NCI-H524 (cell line): ENCODE data around the gene CALHM1.
"Not testable (repeated sequence)": the region's sequence is repeated elsewhere in the genome, so short reads cannot be mapped to it uniquely, and the experiment has no call there.

Experiments
- DNase-seq, 2 experiments: peaks; one replicate each; lab custom pipeline; 2025; lab: John Stamatoyannopoulos, UW

Gene CALHM1, protein sequence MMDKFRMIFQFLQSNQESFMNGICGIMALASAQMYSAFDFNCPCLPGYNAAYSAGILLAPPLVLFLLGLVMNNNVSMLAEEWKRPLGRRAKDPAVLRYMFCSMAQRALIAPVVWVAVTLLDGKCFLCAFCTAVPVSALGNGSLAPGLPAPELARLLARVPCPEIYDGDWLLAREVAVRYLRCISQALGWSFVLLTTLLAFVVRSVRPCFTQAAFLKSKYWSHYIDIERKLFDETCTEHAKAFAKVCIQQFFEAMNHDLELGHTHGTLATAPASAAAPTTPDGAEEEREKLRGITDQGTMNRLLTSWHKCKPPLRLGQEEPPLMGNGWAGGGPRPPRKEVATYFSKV

DNA sequence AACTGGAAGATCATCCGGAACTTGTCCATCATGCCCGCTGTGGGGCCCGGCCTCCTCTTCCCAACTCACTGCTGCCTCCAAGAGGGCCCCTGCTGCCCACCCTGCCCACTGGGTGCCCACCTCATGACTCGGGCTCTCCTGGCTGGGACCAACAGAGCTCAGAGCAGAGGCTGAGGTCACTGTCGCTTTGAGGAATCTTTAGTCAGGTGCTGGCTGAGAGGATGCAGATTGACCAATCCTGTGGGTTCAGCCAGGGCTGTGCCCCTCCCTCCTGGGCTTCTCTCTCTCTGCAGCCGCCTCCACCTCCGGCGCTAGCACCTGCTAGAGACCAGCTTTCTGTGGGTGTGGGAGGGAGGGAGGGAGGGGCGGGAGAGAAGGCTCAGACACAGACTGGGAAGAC is at the start of gene CALHM1:
Gene CALHM1 (minus strand): TSS at position 181 of the 400 bp plus-strand sequence. CDS start 149 bp downstream, at position 32.
- DNase-seq: no peak

DNA sequence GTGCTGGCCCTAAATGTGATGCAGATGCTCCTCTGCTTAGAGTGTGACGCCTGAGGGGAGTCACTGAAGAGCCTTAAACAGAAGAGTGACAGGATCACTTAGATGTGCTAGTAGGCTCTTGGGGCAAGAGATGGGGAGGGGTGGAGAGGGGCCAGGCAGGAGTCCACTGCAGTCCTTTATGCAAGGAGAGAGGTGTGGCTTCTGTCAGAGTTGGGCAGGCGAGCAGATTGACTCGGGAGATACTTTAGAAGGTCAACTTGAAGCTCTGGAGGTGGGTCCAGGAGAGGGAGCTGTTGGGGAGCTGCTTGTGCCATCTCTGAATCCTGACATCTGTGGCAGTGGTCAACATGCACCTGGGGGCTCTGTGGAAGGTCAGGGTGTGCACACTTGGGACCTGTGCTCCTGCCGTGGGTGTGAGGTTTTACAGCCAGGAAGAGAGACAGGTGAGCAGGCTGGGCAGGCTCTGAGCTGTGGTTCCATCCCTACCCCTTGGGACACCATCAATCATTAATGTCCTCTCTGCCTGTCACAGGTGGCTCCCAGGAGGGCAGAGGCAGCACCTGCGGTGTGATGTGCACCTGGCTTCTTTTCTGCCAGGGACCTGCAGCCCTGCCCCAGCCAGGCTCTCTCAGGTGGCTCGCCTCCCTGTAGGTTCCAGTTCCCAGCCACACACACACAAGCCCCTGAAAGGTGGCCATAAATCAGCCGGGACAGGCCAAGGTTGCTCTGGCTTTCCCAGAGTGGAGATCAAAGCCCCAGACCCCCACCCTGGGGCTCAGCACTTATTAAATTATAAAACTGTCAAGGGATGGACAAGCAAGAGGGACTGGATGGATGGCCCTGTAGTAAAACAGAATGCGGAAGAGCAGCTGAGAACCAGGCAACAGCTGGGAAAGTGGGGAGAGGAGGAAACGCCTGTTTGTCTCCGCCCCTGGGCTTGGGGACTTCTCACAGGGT is 48.8 kb upstream of the CALHM1 start:
- DNase-seq: no peak

DNA sequence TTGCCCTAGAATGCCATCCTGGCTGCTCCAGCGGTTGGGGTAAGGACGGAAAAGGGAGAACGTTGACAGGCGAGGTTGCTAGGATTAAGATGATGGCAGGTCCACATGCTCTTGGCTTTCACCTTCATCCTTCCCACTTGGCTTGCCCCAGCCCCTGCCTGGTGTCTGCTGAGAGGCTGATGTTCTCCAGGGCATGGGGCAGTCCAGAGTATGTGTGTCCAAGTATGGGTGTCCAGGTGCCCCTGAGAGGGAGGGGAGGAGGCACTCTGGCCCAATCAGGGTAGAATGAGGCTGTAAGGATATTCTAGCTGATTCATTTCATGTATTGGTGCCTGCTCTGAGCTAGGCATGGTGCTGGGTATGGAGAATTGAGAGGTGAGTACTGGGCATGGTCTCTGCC is 47.4 kb upstream of the CALHM1 start:
- DNase-seq: no peak

DNA sequence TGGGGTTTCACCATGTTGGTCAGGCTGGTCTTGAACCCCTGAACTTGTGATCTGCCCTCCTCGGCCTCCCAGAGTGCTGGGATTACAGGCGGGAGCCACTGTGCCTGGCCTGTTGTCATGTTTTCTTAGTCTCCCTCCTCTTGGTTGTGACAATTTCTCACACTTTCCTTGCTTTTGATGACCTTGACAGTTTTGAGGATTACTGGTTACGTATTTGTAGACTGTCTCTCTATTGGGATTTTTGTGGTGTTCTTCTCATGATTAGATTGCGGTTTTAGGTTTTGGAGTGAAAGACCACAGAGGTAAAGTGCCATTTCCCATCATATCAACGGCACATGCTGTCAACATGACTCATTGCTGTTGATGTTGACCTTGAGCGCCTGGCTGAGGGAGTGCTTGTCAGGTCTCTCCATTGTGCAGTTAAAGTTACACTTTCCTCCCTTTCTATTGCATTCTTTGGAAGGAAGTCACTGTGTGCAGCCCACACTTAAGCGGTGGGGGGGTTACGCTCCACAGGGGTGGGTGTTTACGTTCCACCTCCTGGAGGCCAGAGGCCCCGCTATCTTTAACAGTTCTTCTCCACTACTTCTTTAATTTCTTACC is 45.6 kb upstream of the CALHM1 start:
- no peak for DNase-seq

DNA sequence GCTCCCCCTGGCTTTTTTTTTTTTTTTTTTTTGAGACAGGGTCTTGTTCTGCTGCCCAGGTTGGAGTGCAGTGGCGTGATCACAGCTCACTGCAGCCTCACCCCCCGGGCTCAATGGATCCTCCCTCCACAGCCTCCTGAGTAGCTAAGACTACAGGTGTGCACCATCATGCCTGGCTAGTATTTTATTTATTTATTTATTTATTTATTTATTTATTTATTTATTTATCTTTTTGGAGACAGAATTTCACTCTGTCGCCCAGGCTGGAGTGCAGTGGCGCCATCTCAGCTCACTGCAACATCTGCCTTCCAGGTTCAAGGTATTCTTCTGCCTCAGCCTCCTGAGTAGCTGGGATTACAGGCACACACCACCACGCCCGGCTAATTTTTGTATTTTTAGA is 45.1 kb upstream of the CALHM1 start:
- not testable (repeated sequence) for DNase-seq

DNA sequence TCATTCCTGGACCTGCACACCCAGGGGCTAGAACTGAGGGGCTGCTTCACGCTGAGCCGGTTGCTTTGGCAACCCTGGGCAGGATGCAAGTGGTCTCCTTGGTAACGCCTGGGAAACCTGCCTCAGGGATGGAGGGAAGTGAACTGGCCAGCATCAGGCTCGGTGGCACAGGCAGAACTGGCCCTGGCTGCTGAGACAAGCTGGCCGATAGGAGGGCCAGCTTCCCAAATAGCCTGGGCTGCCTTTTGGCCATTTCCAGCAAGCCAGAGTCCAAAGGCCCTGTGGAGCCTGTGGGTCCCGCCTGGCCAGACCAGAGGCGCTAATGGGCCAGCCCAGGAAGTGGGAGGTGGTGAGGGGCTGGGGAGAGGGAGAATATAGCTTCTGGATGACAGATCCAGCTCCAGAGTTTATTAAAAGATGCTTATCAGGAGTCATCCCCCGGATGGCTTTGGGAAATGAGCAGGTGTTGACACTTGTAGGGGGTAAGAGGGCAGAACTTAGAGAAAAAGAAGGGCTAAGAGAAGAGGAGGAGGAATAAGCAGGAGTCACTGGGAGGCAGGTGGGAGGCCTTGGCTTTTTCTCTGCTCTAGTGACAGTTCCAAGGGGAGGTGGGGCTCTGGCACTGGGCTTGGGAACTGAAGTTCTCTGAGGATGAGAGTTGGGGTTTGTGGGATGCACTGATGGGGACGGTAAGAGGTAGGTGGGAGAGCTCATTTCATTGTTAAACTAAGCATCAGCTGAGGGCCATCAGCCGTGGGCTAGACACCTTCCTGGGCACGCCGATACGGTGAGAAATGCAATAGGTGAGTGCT is 44.4 kb upstream of the CALHM1 start:
- DNase-seq: no peak

DNA sequence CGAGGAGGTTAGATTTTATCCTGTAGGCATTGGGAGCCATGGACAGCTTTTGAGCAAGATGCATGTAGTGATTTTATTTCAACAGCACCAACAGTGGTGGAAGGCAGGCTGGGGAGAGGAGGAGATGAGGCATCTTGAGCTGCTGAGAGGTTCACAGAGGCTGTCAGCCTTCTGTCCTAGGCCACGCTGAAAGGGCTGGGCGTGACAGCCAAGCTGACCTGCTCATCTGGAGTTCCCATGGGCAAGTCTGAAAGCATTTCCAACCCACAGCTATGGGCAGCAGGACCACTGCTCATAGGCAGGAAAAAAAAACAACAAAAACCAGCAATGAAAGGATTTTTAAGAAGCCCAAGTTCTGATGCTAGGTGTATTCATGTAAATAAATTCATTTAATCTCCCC is 42.5 kb upstream of the CALHM1 start:
- no peak for DNase-seq

DNA sequence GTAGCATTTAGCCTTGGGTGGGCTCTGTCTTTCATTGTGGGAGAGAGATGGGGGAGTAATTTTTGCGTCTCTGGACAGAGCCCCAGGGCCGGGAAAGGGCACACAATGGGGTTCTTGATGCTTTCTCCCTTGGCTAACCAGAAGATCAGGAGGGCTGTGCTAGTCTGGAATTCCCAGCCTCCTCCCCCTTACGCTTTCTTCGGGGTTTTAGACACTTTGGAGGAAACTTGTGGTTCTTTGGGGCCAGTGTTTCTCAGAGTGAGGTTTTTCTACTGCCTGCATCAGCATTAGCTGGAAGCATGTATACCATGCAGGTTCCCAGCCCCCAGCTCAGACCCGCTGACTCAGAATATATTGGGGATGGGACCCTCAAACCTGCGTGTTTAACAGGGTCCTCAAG is 41.8 kb upstream of the CALHM1 start:
- no peak for DNase-seq

DNA sequence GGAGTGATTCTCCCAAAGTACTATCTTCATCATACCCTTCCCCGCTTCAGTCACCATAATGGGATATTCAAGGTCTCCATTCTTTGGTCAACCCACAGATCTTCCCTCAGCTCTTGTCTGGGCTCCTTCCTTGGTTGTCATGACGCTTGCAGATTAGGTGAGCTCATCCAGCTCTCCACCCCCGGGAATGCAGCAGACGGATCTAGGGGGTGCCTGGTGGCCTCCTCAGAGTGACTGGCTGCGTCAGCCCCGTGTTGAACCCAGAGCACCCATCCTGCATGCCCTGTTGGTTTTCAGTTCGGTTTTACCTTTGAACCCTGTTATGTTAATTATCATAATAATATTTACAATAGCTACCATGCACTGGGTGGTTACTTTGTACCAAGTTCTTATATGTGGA is 41.2 kb upstream of the CALHM1 start:
- DNase-seq: no peak

DNA sequence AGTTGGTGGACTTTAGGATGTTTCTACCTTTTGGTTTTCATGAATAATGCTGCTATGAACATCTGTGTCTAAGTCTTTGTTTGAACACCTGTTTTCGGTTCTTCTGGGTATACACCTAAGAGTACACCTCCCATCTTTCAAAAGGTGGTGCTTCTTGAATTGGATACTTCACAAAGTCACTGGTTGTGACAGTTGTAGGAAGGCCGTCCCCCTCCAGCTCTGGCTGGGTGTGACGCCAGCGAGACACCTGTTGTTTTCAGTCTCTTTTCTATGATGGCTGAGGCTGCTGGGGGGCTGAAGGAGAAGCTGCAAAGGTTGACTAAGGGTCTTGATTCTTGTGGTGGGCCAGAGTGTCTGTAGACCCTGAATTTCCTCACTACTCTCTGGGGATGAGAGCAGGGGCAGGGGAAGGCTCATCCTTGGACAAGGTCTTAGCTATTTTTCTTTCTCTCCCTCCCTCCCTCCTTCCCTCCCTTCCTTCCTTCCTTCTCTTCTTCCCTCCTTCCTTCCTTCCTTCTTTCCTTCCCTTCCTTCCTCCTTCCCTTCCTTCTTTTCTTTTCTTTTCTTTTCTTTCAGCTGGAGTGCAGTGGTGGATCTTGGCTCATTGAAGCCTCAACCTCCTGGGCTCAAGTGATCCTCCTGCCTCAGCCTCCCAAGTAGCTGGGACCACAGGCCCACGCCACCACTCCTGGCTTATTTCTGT is 40.4 kb upstream of the CALHM1 start:
- DNase-seq: no peak

DNA sequence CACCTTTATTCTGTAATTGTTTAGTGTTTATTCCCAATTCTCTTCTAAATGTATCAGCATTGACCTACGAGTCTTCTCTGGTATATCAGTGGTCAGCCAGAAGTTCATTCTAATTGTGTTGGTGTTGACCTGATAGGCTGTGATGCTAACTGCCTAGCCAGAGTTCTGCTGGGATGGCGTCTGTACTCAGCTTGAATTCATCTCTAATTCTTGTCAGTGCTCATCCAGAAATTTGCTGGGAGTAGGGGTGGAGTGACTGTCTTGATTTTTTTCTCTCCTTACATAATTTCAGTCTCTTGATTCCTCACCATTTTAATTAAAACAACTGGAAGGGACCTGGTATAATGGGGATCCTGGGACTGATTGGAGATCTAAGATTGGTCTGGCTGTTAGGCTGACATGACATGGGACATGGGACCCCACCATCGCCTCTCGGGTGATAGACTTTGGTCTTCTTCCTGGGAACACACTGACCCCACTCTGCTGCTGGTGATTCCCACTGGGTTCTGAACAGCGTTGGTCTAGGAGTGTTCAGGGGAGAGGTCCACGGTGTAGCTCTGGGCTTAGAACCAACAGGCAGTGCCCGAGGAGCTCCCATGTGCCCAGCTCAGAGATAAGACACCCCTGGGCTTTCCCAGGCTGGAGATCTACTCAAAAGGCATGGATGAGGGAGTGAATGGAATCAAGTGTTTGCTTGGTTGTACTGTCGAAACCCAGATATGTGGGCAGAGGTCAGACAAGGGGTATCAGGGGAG is 38.6 kb upstream of the CALHM1 start:
- DNase-seq: no peak

DNA sequence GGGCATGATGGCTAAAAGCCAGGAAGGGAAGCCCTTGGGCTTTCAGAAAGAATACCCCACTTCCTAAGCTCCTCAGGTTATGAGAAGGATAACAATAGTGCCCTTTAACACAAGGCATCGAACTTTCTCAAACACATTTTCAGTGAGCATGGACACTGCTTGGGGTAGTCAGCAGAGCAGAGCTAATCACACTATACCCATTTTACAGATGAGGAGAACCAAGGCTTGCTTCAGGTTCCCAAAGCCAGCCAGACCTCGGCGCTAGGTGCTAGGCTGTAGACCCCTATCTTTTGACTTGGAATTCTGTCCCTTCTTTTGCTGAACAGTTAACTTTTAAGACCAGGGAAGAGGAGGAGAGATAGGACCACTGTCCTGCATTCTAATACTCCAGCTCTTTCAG is 36.6 kb upstream of the CALHM1 start:
- DNase-seq: no peak

DNA sequence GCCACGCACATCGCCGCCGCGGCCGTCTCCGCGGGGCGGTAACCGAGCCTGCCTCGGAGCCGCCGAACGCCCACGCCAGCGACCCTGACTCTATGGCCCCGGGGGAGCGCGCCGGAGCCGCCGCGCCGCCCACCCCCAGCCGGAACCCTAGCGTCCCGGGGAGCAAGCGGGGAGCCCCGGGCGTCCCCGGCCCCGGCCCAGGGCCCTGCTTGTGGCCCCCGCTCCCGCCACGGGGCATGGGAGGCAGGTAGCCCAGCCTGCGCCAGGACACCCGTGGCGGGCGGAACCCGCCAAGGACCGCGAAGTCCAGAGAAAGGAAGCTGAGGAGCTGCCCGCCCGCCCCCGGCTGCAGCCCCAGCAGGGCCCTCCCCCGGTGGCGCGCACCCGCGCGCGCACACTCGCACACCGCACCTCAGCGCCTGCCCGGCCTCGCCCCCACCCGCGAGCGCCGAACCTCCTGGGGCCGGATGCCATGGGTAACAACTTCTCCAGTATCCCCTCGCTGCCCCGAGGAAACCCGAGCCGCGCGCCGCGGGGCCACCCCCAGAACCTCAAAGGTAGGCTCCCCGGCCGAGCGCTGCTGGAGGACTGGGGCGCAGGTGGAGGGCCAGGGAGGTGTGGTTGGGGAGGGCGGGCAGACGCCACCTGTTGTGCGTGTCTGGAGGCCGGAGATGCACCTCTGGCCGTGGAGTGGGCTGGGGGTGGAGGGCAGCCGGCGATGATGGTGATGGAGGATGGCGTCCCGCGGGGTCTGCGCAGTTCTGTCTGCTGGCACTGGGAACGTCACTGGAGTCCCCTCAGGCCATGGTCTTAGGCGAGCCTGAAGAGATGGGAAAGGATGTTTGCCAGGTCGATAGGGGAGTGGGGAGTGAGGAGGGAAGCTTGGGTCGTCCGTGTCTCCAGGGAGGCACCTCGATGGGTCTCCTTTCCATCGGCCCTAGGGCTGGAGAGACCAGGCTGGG is 35.5 kb upstream of the CALHM1 start:
- DNase-seq: peak in 1 of 2 experiments; percentile 1

DNA sequence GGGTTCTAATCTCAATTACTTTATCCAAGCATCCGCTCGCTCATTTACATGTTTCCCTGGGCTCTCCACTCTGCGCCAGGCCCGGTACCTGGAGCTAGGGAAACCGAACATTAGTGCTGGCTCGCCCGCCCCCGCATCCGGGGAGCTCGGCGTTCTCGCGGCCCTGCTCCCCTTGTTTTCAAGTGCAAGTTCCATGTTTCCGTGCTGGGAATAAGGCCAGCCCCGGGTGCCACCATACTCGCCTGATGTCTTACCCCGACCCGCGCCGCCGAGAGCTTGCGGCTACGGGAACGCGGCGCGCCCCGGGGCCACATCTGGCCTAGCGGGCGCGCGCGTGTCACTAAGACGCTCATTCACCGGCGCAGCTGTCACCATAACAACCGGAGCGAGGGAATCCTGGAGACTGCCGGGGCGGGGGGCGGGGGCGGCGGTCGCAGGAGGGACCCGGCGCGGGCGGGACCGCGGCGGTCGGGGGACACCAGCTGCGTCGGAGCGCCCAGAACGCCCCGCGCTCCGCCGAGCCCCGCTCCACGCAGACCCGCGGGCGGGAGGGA is 34.7 kb upstream of the CALHM1 start, which contains the start of gene NEURL1:
Gene NEURL1 (plus strand): TSS at position 344 of the 554 bp plus-strand sequence. CDS start 683 bp downstream, outside the sequence.
- peak in 1 of 2 experiments; percentile 43 for DNase-seq

DNA sequence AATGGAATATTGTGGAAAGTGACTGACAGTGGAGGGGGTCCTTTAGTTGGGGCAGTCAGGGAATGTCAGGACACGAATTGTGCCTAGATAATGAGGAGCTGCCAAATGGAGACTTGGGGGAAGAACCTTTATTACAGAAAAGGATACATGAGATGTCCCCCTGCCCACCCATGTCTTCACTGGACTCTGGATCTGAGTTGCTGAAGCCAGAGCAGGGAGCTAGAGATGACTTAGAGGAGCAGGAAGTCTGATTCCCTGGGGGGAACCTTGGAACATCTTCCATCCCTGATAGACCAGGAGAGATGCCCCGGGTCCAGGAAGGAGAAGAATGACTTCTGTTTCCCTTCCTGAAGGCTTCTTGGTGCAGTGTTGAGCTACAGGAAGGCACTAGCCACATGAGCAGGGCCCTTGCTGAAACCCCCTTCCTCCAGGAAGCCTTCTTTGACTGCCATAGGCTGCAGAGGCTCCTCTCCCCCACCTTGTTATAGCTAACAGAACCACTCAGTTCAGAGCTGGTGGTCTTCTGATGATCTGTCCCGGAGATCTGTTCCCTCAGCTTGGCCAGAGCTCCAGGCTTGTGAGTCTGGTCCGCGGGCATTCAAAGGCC is 34.1 kb upstream of the CALHM1 start:
- no peak for DNase-seq

DNA sequence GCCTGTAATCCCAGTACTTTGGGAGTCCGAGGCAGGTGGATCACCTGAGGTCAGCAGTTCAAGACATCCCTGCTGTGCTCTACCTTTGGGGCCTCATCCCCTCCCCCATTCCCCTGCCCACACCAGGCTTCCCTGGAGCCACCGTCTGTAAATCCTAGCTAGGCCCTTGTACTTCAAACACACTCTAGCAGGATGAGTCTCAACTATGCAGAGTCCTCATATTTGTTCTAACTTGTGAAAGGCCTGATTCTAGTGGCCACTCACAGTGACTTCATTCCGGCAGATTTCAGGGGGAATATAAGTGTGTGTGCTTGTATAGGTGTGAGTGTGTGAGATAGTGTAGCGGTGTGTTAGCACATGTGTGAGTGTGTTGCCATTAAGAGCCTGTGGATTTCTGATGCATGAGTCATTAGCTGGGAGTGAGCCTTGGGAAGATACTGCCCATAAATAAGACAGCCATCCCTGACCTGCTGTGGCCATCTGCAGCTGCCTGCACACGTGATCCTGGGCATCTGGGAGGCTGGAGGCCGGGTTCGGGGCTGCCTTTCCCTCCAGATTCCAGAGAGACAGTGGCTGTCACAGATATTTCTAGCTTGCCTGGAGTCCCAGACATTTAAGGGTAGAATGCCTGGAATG is 33.1 kb upstream of the CALHM1 start:
- peak in 1 of 2 experiments; percentile 10 for DNase-seq

DNA sequence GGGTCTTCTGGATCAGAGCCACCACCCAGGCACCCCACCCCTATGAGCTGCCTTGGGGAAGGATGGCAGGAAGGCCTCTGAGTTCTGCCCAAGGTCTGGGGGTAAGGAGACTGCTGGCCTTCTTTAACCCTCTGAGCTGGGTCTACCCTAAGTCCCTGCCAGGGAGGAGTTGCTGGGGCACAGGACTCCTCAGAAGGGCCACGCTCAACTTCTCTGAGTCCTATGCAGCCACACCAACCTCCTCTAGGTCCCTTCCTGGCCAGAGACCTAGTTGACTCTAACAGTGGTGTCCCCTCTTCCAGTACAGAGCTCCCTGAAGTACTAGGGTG is 32.2 kb upstream of the CALHM1 start:
- no peak for DNase-seq

DNA sequence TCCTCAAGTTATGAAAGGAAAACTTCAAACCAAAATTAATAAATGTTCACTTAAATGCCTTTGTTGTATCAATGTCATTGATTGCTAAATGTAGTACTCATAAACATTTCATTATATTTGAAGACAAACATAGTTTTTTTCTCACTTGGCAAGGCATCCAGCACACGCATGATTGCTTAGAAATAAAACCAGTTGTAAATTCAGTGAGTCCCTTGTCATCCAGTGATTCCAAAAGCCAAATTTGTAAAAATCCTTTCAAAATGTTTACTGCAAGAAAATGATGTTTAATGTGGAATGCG is 28.7 kb upstream of the CALHM1 start:
- no peak for DNase-seq
